NCI-H526 (cell line): ENCODE data around the gene ZNF81.
A peak's percentile ranks its signal among the peaks of the same experiment; 100 is the strongest.
"Not testable (repeated sequence)": the region's sequence is repeated elsewhere in the genome, so short reads cannot be mapped to it uniquely, and the experiment has no call there.

Experiments
- DNase-seq, 2 experiments: peaks; one replicate each; lab custom pipeline; 2025; lab: John Stamatoyannopoulos, UW

The ZNF81 gene

GRCh38 chrX:47936224-47936939 is 99.7 kb downstream of the ZNF81 start:
- no peak for DNase-seq

GRCh38 chrX:47936940-47937317 is 100.2 kb downstream of the ZNF81 start:
- no peak for DNase-seq

GRCh38 chrX:47940448-47940847 is 103.7 kb downstream of the ZNF81 start:
- no peak for DNase-seq

GRCh38 chrX:47941423-47941822 is 104.7 kb downstream of the ZNF81 start:
- DNase-seq: no peak

- not testable (repeated sequence) for DNase-seq
Measured at GRCh38 chrX:47955295-47955694, 118.6 kb downstream of the ZNF81 start.

- DNase-seq: no peak
Measured at GRCh38 chrX:47956016-47956415, 119.3 kb downstream of the ZNF81 start.

GRCh38 chrX:47958206-47958605 is 121.5 kb downstream of the ZNF81 start:
- DNase-seq: not testable (repeated sequence)

- DNase-seq: peak in 1 of 2 experiments; percentile 26
Measured at GRCh38 chrX:47958761-47959342, 122.2 kb downstream of the ZNF81 start.

- DNase-seq: no peak
Measured at GRCh38 chrX:47960406-47960805, 123.7 kb downstream of the ZNF81 start.

- not testable (repeated sequence) for DNase-seq
Measured at GRCh38 chrX:47961830-47962229, 125.1 kb downstream of the ZNF81 start.

GRCh38 chrX:47965526-47965925 is 128.8 kb downstream of the ZNF81 start:
- DNase-seq: not testable (repeated sequence)
